Endothelial cell of umbilical vein (primary cell): Measurements from ENCODE around the gene HOXA2. TPM values are rescaled to one million over a fixed set of nuclear protein-coding genes. Genes with fewer than 3 reads are reported as not detected.

ENCODE experiments used
- BruUV-seq: library from RNA; stranded (reverse); fragments of 400-500 nt; replicated peaks from 2 replicates; lab custom pipeline; 2021; lab: Mats Ljungman, UMichigan
- CTCF ChIA-PET: fragments of 300-600, 350-600 bp; sonication (Branson Sonifier 250); formaldehyde crosslinking; loops from one replicate; lab custom pipeline; 2021; ENCODE audit warnings: antibody characterized with exemption, inconsistent platforms; lab: Charles Lee
- POLR2A ChIA-PET: fragments of 300-600, 350-600 bp; sonication (Branson Sonifier 250); formaldehyde crosslinking; loops from one replicate; lab custom pipeline; 2021; ENCODE audit warnings: antibody characterized with exemption, inconsistent platforms; lab: Charles Lee
- DNase-seq: peaks from one replicate; pipeline ENCODE4 v3.0.0-alpha.2; 2011; ENCODE audit warnings: low read depth, low spot score
- FAIRE-seq: peaks from 2 replicates; lab custom pipeline; 2011; peaks lifted over from hg19 to GRCh38; lab: Jason Lieb, UNC
- H2AFZ ChIP-seq: 2 replicates; pipeline ENCODE4 v1.6.0; 2012; ENCODE audit warnings: low read depth, low read length, control low read depth, inconsistent platforms
- H3K27ac ChIP-seq: 2 replicates; pipeline ENCODE4 v1.5.1; 2011; ENCODE audit warnings: low read depth, mild to moderate bottlenecking, control low read depth, low read length, moderate library complexity; ENCODE audit not compliant: insufficient read depth
- H3K27me3 ChIP-seq, 2 experiments: 2 replicates each; pipeline versions ENCODE4 v1.6.0 to v1.6.1; 2011; ENCODE audit warnings: low read length in 2 of 2, mixed read lengths in 1 of 2; ENCODE audit not compliant: control insufficient read depth in 2 of 2, insufficient read depth in 2 of 2
- H3K36me3 ChIP-seq, 2 experiments: 2 replicates in 1 of 2; 3 replicates in 1 of 2; pipeline ENCODE4 v1.5.1; 2011; ENCODE audit warnings: low read length in 2 of 2, mild to moderate bottlenecking in 1 of 2, moderate library complexity in 1 of 2; ENCODE audit not compliant: control insufficient read depth in 2 of 2, insufficient read depth in 2 of 2; ENCODE audit errors: extremely low read depth in 1 of 2
- H3K4me1 ChIP-seq: 3 replicates; pipeline ENCODE4 v1.5.1; 2011; ENCODE audit warnings: mild to moderate bottlenecking, low read length; ENCODE audit not compliant: control insufficient read depth, insufficient read depth; ENCODE audit errors: extremely low read depth
- H3K4me2 ChIP-seq: 2 replicates; pipeline ENCODE4 v1.6.1; 2011; ENCODE audit warnings: low read length, control low read depth, mixed read lengths; ENCODE audit not compliant: insufficient read depth
- H3K4me3 ChIP-seq, 3 experiments: fragments of 200-600 bp in 1 of 3; sonication (generic), shearing (Covaris generic) in 1 of 3; replicated peaks in 1 of 3; 2 replicates each; pipeline ENCODE4 v1.5.1; 2011 to 2016; ENCODE audit warnings: control low read depth in 3 of 3, low read length in 3 of 3, mild to moderate bottlenecking in 2 of 3, inconsistent platforms in 1 of 3, low read depth in 1 of 3, moderate library complexity in 1 of 3; ENCODE audit not compliant: insufficient read depth in 1 of 3
- H3K79me2 ChIP-seq: 2 replicates; pipeline ENCODE4 v1.6.0; 2012; ENCODE audit warnings: low read length, inconsistent platforms; ENCODE audit not compliant: control insufficient read depth, insufficient read depth
- H3K9ac ChIP-seq: replicated peaks from 2 replicates; pipeline ENCODE3; 2011; ENCODE audit warnings: low read length, control low read depth; ENCODE audit not compliant: insufficient read depth; ENCODE audit errors: extremely low read depth
- H3K9me1 ChIP-seq: replicated peaks from 3 replicates; pipeline ENCODE4 v1.6.0; 2011; ENCODE audit warnings: mild to moderate bottlenecking, low read length; ENCODE audit not compliant: control insufficient read depth, insufficient read depth; ENCODE audit errors: extremely low read depth
- H3K9me3 ChIP-seq: replicated peaks from 2 replicates; pipeline ENCODE4 v1.5.1; 2012; ENCODE audit warnings: low read length, inconsistent platforms; ENCODE audit not compliant: control insufficient read depth, insufficient read depth
- H4K20me1 ChIP-seq: replicated peaks from 2 replicates; pipeline ENCODE3; 2011; ENCODE audit warnings: mild to moderate bottlenecking, low read length; ENCODE audit not compliant: control insufficient read depth, insufficient read depth; ENCODE audit errors: extremely low read depth
- CTCF ChIP-seq, 2 donors: IDR thresholded peaks; 1 replicate in 1 of 2; 2 replicates in 1 of 2; pipeline ENCODE4 v1.5.1; 2011; ENCODE audit warnings: low read length in 2 of 2, mild to moderate bottlenecking in 2 of 2, moderate library complexity in 2 of 2, control low read depth in 1 of 2, inconsistent platforms in 1 of 2, low read depth in 1 of 2; ENCODE audit not compliant: insufficient read depth in 1 of 2; ENCODE audit errors: extremely low read depth in 1 of 2
- EZH2 ChIP-seq: IDR thresholded peaks from 2 replicates; pipeline ENCODE4 v1.6.1; 2012; ENCODE audit warnings: borderline replicate concordance, low read depth, mild to moderate bottlenecking, moderate library complexity, low read length, inconsistent platforms; ENCODE audit not compliant: severe bottlenecking
- FOS ChIP-seq: IDR thresholded peaks from 2 replicates; pipeline ENCODE4 v1.6.1; 2011; ENCODE audit warnings: mild to moderate bottlenecking, low read length, moderate library complexity, borderline replicate concordance; ENCODE audit not compliant: insufficient read depth
- GATA2 ChIP-seq: IDR thresholded peaks from 2 replicates; pipeline ENCODE4 v1.7.0; 2011; ENCODE audit warnings: low read depth, mild to moderate bottlenecking, moderate library complexity, mixed read lengths, low read length; ENCODE audit not compliant: insufficient read length, insufficient read depth
- JUN ChIP-seq: IDR thresholded peaks from 2 replicates; pipeline ENCODE4 v1.6.1; 2011; ENCODE audit warnings: borderline replicate concordance, low read depth; ENCODE audit not compliant: insufficient read length, insufficient read depth
- MAX ChIP-seq: IDR thresholded peaks from 2 replicates; pipeline ENCODE4 v1.6.1; 2011; ENCODE audit not compliant: insufficient read depth, insufficient read length
- MYC ChIP-seq: IDR thresholded peaks from one replicate; pipeline ENCODE4 v1.6.1; 2011; ENCODE audit warnings: mild to moderate bottlenecking, low read depth, low read length
- POLR2A ChIP-seq: IDR thresholded peaks from 2 replicates; pipeline ENCODE4 v1.6.1; 2012; ENCODE audit warnings: low read depth, mild to moderate bottlenecking, control low read depth, low read length
- POLR2AphosphoS5 ChIP-seq: IDR thresholded peaks from 2 replicates; pipeline ENCODE4 v1.6.1; 2012; ENCODE audit warnings: low read depth, mild to moderate bottlenecking, control low read depth, low read length, moderate library complexity; ENCODE audit not compliant: insufficient read depth
- dilution Hi-C: fragments of 300-500 bp; cut with MboI; formaldehyde crosslinking; loops from one replicate; pipeline ENCODE4 v1.15.0; 2019; ENCODE audit warnings: low sequenced_read_pairs; ENCODE audit not compliant: extremely low pct_ligation_motif_present
- intact Hi-C: fragments of 100-400 bp; cut with micrococcal nuclease; formaldehyde crosslinking; loops from one replicate; pipeline ENCODE4 v1.10.0; 2022
- polyA plus RNA-seq, 4 experiments: library from polyadenylated mRNA; depleted of rRNA in 3 of 4; stranded (reverse) in 3 of 4; unstranded in 1 of 4; fragments of >200 nt; gene quantifications; 2 replicates each; pipeline versions ENCODE4 v1.2.1 to v1.2.3, GENCODE V29; 2011 to 2012; ENCODE audit warnings: missing spikeins in 1 of 4
- total RNA-seq: library from RNA; stranded (reverse); gene quantifications from 2 replicates; pipeline ENCODE4 v1.2.3, GENCODE V29; 2021

Gene HOXA2
- total and polyA plus RNA-seq, 2 donors (not counting 3 experiments of a cell fraction or from before 2014, with no cell fraction given): 1.6 to 2.3 TPM

GRCh38 chr7:27053153-27053552 is 49.3 kb downstream of the HOXA2 start:
- H4K20me1 ChIP-seq: no peaks in the 10 kb centered on the region
- H3K9ac ChIP-seq: no peak overlapping the region
- ChIA-PET CTCF (no interaction called here), POLR2A (no interaction called here)
- no peaks in the 10 kb centered on the region for H3K9me3 ChIP-seq
- DNase-seq: no peak
- peak overlapping the region; percentile 7 for H2AFZ ChIP-seq
- no peak for FAIRE-seq
- no TSS peak for BruUV-seq
- intact Hi-C loops (no loop called here), dilution Hi-C loops (no loop called here)
- H3K4me2 ChIP-seq: no peak overlapping the region
- H3K79me2 ChIP-seq: no peaks in the 10 kb centered on the region
- H3K4me1 ChIP-seq: no peaks in the 10 kb centered on the region
- no peak overlapping the region for H3K27ac ChIP-seq
- H3K27me3 ChIP-seq: no peaks in the 10 kb centered on the region
- no peaks in the 10 kb centered on the region for H3K9me1 ChIP-seq
- H3K4me3 ChIP-seq: no peak overlapping the region
- TF ChIP-seq EZH2 (no peak), FOS (no peak), JUN (no peak), GATA2 (no peak), CTCF (IDR thresholded peaks at IDR 0.05; ENCODE audit: extremely low read depth in 1 of 2, insufficient read depth in 1 of 2, low read depth in 1 of 2, low read length in 2 of 2) (no peak), POLR2A (no peak), MAX (no peak), POLR2AphosphoS5 (no peak), MYC (no peak)
- no peaks in the 10 kb centered on the region for H3K36me3 ChIP-seq
